ENCODE results near the gene CSPG5. TPM values are rescaled to one million over a fixed set of nuclear protein-coding genes. Genes with fewer than 3 reads are reported as not detected.

Gene CSPG5
- total RNA-seq, 1 donor, result 0.54 TPM

DNA sequence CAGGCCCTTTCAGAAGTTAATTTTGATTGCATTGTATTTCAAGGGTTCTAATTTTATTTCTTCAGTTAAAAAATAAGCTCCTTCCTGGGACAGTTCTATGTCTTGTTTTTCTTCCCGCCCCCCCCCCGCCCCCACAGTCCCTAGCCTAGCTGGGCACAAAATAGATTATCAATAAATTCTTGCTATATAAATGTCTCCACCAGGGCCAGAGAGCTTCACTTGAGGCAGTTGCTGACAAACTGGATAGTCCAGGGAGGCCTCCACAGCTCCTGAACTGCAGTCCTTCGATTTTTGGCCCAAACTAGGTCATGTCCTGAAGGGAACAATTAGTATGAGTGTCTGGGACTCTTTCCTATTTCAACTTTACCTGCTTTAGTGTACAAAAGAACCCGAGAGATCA is 9.9 kb upstream of the CSPG5 start:
- no peak for DNase-seq (ENCODE audit: low read depth in 2 of 3, low spot score in 2 of 3)

DNA sequence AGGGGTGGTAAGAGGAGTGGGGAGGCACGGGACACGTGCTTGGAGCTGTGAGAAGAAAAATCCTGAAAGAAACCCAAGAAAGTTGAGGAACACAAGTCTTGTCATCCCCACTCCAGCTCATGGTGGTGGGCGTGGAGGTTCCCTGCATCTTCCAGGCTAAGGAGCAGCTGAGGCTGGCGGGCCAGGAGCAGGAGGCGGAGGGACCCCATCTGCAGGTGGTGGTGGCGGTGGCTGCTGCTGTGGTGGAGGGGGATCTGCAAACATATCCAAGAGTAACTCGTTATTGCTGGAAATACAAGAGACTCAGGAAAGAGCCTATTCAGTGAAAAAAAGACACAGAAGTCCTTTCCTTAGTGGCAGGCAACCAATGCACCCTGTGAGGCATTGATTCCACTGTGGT is 9.4 kb upstream of the CSPG5 start:
- no peak for DNase-seq (ENCODE audit: low read depth in 2 of 3, low spot score in 2 of 3)

DNA sequence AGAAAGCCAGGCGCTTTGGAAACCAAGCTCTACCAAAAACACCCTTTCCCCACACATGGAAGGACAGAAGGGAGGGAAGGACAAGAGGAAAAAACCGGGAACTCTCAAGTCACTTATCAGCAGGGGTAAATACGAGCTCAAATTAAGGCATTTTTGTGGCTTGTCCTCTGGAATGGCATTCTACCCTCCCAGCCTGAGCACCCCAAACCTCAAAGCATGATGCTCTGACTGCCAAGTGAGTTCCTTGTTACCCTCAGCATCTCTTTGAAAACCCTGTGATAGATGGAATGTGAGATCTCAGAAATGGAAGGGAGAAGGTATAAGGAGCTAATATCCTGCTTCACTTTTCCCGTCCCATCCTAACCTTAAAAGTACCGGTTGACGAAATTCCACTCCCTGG is 8.1 kb upstream of the CSPG5 start:
- no peak for DNase-seq (ENCODE audit: low read depth in 2 of 3, low spot score in 2 of 3)

DNA sequence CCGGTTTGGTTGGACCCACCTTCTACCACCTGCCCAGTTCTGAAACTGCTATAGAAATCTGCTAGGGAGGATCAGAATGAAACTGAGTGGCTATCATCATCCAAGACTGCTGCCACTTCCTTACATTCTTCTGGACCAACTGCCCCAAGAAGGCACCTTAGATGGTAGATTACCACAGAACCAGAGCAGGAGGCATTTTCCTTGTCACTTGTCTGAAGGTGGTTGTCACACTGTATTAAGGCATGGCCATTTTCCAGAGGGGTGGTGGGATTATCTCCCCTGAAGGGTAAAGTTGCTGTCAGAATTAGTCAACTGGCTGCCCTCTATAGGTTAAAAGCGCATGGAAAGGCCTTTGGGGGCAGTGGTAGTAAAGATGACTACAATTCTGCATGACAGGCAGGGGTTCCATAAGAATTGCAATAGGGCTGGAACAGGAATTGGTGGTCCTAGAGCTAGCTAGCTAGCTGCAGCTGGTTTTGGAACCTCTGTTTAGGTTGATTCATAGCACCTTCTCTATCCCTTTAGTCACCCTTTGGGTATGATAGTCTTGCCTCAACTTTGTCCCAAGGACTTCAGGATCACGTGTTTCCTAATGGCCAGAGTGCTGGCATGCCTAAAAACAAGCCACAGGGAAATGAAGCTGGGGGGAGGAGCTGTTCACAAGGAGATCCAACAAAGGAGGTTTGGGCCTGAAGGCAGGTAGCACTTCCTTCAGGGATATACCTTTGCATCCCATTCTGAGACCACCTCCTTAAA is 4.8 kb upstream of the CSPG5 start:
- no peak for DNase-seq (ENCODE audit: low read depth in 2 of 3, low spot score in 2 of 3)

DNA sequence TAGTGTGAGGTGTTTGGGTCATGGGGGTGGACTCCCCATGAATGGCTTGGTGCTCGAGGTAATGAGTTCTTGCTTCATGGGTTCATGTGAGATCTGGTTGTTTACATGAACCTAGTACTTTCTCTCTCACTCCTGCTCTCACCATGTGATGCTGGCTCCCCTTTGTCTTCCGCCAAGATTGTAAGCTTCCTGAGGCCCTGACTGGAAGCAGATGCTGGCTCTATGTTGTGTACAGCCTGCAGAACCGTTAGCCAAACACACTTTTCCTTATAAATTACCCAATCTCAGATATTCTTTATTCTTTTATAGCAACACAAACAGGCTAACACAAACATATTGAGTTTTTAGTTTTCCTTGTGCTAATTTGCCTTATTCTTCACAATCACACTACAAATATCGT is 3.2 kb upstream of the CSPG5 start:
- DNase-seq (ENCODE audit: low read depth in 2 of 3, low spot score in 2 of 3), result no peak

DNA sequence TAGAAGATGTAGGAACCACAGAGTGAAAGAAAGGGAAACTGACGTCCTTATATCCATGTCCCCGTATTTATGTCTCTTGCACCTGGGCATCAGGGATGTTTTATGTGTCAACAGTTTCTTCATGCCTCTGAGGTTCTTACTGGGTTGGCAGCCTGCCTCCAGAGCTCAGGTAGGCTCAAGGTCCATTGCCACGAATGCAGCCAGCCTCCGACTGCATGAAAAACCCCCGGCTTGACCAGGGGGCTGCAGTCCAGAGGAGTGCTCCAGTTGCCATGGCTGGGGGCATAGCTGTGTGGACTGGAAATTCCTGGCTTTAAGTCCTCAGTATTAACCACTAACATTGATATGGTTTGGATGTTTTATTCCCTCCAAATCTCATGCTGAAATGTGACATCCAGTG is 2.8 kb upstream of the CSPG5 start:
- DNase-seq (ENCODE audit: low read depth in 2 of 3, low spot score in 2 of 3), result no peak

DNA sequence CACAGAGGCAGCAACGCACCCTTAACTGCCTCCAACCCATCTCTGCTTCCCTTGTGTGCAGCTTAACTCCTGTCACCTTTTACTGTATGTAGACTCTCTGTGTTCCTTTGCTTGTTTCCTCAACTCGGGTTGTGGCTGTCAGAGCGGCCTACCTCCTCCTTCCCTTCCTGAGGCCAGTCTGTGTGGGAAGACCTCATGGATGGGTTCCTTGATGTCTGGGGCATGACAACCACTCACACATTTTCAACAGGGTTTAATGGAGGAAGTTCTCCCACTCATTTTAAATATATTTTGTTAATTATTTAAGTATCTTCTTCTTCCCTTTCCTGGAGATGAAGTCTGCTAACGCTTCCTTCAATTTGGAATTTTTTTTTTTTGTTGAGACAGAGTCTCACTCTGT is 1.8 kb upstream of the CSPG5 start:
- no peak for DNase-seq (ENCODE audit: low read depth in 2 of 3, low spot score in 2 of 3)

DNA sequence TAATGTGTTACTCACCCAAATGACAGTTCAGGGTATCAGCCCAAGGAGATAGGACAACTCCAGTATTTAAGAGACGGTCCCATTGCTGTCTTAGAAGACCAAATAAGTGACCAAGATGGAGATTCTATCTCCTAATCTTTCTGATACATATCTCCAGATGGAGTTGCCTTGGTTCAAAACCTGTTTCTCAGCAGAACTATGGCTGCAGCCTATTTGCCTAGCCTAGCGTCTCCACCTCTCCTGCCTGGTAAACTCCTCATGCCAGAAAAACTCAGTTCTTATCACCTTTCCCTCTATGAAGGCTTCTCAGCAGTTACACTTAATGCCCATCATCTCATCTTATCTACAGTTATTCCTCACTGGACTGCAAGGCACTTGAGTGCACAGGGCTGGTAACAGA is 1.2 kb upstream of the CSPG5 start:
- DNase-seq (ENCODE audit: low read depth in 2 of 3, low spot score in 2 of 3), result no peak

DNA sequence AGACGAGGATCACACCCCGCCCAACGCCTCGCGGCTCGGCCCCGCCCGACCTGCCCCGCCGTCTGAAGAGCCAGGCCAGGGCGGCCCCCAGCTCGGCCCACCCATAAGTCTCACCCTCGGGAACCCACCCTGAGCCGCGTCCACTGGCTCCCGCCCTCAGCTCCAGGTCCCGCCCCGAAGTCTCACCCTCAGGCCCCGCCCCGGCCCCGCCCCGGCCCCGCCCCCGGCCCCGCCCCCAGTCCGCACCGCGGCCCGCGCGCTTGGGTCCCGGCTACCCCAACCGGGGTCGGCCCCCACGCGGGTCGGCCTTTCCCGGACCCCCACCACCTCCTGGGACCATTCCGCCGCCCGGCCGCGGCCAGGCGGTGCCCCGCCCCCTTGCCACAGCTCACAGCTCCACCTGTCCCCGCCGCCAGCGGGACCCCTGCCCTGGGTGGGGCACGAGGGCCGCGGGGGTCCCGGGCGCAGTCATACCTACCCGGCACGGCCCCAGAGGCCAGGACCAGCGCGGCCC is 489 bp downstream of the CSPG5 start:
- DNase-seq (ENCODE audit: low read depth in 2 of 3, low spot score in 2 of 3), result peak in 2 of 3 donors; percentile 29 to 32

DNA sequence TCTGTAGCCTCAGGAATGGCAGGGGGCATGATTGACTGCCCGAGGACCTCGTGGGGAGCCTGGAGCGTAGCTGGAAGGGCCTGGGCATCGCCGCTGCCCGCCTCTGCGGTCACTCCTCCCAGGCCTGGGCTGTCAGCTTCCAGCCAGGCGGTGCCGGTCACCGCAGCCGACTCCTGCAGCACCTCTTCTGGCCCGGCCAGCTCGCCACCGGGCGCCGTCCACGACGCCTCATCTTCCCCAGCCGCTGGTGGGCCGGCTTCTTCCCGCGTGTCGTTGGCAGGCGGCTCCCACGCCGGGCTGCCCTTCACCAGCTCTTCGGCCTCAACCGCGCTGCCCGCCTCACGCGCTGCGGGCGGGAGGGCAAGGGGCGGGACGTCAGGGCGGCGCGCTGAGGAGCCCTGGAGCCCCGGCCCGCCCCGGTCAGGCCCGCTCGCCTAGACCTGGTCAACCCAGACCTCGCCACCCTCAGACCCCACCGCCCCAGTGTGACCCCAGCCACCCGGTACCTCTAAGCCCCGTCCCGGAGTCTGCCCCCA is 1.0 kb downstream of the CSPG5 start:
- no peak for DNase-seq (ENCODE audit: low read depth in 2 of 3, low spot score in 2 of 3)

DNA sequence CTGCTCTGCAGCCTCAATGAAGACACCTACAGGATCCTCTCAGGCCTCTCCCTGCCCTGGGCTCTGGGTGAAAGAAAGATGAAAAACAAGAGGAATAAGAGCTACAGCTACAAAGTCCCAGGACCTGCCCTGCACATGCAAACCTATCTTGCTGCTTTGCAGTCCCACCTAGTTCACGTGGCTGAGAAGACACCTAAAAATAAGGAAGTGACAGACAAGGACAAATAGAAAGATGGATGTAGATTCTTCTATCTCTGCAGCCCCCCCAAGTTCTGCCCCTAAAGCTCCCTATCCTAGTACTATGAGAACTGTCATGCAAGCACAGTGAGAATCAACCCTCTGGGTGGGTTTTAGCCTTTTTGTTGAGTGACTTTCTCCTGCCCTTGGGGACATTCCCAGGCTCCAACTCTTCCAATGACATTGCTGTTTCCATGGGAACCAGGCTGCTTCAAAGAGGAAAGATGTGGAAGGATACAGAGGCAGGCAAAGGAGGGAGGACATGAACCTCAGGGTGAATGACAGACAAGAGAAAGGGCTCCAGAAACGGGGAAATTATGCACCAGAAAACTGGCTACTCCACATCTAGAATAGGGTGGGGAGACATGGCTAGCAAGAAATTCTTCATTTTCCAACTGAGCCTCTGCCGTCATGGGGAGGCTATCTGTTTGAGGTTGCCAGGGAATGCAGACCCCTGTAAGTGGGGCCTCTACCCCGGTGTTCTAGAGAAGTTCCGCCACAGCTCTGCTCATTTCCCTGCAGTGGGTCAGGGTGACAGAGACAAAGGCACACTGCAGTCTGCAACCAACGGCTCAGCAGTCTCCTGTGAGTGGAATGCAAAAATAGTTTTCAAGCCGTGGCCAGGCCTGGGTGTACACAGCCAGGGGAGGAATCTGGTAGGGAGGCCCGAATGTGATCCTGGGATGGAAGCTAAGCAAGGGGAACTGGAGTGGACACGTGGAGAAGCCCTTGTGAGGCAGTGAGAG is 5.2 kb downstream of the CSPG5 start:
- no peak for DNase-seq (ENCODE audit: low read depth in 2 of 3, low spot score in 2 of 3)

DNA sequence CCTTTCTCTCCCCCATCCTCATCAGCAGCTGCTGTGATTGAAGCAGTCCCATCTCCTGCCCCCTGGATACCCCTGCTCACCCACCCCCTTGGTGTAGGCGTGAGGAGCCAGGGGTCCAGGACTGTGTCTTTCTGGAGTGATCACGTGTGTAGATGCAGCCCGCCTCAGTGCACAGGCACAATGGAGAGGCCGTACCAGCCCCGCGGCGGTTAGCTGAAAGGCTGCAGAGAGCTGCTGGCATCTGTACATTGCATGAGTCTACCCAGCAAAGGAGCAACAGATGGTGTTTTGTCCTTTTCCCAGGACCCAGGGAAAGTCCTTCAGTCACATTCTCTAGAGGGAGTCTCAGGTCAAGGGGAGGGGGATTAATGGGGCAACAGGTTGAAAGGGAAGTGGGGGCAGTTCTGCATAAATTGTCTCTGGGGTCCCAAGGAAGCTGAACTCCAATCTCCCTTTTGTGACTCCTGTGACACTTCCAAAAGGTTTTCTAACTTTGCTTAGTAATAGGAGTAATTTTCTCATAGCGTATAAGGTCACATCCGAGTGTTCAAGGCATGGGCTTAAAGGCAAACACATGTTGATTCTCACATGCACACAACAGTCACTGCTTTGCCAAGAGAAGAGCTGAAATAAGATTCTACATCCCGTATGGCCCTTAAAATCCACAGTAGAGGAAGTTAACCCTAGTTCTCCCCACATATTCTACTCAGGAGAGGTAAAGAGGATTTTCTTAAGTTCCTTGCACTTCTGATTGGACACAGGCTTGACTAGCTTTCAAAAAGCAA is 7.1 kb downstream of the CSPG5 start:
- DNase-seq (ENCODE audit: low read depth in 2 of 3, low spot score in 2 of 3), result no peak

DNA sequence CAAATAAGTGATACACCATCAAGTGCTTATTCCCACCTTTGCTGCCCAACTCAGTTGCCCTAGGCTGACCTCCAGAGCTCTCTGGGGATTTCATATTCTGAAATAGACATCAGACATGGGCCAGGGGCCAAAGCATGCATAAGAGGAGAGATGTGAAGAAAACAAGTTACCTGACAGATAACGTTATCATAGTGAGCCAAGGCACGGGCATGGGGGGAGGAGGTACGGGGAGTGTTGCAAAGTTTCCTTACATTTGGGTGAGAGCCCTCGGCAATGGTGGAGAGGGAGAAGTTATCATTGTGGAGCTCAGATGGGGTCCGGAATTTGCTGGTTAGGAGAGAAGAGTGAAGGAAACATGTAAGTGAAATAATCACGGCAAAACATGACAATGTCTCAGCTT is 9.8 kb downstream of the CSPG5 start:
- no peak for DNase-seq (ENCODE audit: low read depth in 2 of 3, low spot score in 2 of 3)

DNA sequence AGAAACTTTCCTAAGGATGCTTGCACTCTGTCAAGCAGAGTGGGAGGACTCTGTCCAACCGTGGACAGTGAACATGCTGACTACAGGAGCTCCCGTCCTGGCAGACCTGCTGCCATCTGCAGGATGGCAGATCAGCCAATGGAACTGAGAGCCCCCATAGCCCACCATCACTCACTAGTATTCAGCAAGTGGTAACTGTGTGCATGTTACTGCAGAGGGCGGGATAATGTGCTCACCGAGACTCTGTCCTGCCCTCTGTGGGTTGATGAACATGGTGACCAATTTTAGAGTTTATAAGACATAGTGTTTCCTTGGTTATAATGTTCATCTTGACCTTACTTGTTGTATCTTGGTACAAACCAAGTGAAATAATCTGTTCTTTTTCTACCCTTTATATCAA is 11.5 kb downstream of the CSPG5 start:
- DNase-seq (ENCODE audit: low read depth in 2 of 3, low spot score in 2 of 3), result no peak

DNA sequence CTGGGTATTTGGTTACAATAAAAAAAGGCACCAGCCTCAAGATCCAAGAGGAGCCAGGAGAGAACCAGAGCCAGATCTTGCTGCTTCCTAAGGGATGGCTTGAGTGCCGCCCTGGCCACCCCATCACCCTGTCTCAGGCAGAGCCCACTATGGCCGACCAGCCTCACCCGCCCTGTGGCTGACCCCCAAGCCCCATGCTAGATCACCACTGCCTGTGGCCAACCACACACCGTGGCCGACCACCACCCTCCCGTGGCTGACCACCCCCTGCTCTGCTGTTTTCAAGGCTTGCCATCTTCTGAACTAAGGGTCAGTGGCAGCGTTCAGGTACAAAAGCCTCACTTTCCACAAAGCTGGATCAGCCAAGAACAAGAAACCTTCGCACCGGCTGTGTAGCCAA is 12.0 kb downstream of the CSPG5 start:
- DNase-seq (ENCODE audit: low read depth in 2 of 3, low spot score in 2 of 3), result no peak

DNA sequence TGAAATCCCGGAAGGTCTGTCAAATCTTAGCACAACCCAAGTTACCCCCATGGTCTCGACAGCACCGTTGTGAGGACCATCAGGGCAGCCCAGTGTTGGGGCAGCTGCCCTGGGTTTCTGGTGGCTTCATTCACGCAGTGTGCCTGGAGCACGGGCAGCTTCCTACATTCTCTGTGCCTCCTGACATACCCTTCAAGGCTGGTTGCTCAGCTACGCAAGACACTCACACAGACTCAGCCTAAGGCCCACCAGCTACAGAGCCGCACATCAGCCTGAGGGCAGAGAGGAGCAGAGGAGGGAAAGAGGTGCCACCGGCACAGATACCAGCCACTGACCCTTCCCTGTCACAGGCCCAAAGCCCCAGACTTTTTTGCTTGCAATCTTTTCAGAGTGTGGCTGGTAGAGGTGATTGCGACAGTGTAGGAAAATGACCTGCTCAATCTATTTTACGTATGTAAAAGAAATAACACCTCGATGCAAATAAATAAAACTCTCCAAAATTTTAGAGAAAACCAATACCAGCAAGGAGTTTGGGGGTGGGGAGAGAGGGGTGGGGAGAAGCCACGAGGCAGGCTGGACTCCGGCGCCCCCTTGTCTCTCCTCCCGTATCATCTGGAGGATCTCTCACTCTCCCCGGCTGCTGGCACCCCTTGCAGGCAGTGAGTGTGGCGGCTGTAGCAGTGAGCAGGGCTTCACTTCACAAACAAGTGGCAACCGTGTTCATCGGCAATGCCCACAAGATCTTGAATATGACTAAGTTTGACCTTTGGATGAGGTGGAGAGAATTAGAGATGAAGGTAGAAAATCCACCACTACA is 12.7 kb downstream of the CSPG5 start:
- DNase-seq (ENCODE audit: low read depth in 2 of 3, low spot score in 2 of 3), result no peak

DNA sequence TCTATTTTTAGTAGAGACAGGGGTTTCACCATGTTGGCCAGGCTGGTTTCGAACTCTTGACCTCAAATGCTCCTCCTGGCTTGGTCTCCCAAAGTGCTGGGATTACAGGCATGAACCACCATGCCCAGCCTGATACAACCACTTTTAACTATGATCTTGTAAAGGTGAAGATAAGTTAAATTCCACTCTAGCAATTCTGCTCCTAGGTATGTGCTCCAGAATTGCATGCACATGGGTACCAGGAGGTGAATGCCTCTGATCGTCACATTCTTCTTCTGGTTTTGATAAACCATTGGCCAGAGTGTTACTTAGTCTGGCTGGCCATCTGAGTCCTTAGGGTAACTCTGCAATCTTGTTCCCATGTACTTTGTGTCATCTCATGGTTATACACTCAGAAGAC is 22.3 kb downstream of the CSPG5 start:
- no peak for DNase-seq (ENCODE audit: low read depth in 2 of 3, low spot score in 2 of 3)

DNA sequence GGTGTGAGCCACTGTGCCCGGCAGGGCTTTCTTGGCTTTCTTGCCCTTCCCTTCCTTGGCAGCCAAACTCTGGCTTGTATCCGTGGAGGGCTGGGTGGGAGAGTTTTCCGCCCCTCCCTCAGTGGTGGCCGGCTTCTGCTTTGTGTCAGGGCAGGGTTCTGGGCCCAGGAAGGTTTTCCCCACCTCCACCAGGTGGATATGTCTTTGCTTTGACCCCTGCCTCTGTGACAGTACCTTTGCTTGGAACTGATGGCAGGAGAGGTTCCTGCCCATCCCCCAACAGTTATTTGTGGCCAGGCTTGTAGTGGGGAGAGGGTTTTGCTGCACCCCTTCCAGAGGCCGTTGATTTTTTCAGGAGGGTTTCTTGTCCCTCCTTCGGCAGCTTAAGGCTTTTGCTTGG is 24.3 kb downstream of the CSPG5 start:
- no peak for DNase-seq (ENCODE audit: low read depth in 2 of 3, low spot score in 2 of 3)

DNA sequence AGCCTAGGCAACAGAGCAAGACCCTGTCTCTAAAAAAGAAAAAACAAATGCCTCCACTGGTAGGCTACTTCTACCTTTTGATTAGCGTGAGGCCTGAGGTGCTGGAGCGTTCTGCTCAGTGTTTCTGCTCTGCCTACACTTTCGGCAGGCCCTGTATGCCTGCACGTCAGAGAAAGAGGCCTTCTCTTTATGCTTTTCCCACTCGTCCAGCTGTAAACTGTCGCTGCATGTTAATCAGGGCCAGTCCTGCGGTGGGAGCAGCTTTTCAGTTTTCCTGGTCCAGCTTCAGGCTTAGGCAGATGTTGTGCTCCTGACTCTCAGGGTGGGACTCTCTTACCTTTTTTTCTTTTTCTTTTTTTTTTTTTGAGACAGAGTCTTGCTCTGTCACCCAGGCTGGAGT is 25.3 kb downstream of the CSPG5 start:
- DNase-seq (ENCODE audit: low read depth in 2 of 3, low spot score in 2 of 3), result no peak
